DND-41 (cell line): Measurements from ENCODE around the gene SDK2.

Experiments
- EZH2 ChIP-seq: IDR thresholded peaks from 3 replicates; pipeline ENCODE4 v1.6.1; 2012; ENCODE audit warnings: borderline replicate concordance, low read depth, mild to moderate bottlenecking, moderate library complexity, low read length, inconsistent platforms; ENCODE audit not compliant: severe bottlenecking
- TF ChIP-seq, protein P1 (sequence below): IDR thresholded peaks from 2 replicates; pipeline ENCODE4 v1.5.1; 2012; ENCODE audit warnings: borderline replicate concordance, low read length, moderate library complexity, mild to moderate bottlenecking; ENCODE audit not compliant: poor library complexity, severe bottlenecking; ENCODE audit errors: extremely low read depth

DNA sequence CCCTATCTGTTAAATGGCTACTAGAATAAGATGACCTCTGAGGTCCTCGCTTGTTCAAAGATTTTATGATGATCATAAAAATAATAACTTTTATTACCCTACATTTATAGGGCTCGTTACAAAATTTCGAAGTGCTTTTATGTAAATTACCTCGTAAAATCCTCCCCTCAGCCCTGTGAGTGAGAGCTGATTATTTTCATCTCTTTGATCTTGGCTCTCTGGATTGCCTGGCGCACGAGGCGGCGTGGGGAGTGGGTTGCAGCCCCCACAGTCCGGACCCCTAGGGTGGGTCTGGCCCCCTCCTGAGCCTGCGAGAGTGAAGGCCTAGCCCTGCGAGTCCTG, 1.6 kb downstream of the SDK2 start:
- no peak for TF ChIP-seq EZH2
- TF ChIP-seq, protein P1, sequence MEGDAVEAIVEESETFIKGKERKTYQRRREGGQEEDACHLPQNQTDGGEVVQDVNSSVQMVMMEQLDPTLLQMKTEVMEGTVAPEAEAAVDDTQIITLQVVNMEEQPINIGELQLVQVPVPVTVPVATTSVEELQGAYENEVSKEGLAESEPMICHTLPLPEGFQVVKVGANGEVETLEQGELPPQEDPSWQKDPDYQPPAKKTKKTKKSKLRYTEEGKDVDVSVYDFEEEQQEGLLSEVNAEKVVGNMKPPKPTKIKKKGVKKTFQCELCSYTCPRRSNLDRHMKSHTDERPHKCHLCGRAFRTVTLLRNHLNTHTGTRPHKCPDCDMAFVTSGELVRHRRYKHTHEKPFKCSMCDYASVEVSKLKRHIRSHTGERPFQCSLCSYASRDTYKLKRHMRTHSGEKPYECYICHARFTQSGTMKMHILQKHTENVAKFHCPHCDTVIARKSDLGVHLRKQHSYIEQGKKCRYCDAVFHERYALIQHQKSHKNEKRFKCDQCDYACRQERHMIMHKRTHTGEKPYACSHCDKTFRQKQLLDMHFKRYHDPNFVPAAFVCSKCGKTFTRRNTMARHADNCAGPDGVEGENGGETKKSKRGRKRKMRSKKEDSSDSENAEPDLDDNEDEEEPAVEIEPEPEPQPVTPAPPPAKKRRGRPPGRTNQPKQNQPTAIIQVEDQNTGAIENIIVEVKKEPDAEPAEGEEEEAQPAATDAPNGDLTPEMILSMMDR, result no peak
